SK-N-SH (cell line): ENCODE data around the gene GRID2IP. TPM values are rescaled to one million over a fixed set of nuclear protein-coding genes. Genes with fewer than 3 reads are reported as not detected.

Source experiments
- CTCF ChIA-PET: fragments of 300-600, 350-600 bp; formaldehyde crosslinking; extraction: SDS; loops from one replicate; lab custom pipeline; 2021; lab: Yijun Ruan, JAX
- POLR2A ChIA-PET: fragments of 350-600 bp; sonication (Branson Sonifier 250); formaldehyde crosslinking; extraction: SDS; loops from one replicate; lab custom pipeline; 2020; ENCODE audit warnings: antibody characterized with exemption, inconsistent platforms; lab: Yijun Ruan, JAX
- DNase-seq: peaks from one replicate; pipeline ENCODE4 v3.0.0; 2012
- H2AFZ ChIP-seq: fragments of 200-600 bp; sonication (generic); 2 replicates; pipeline ENCODE4 v1.8.1; 2016; ENCODE audit warnings: antibody characterized with exemption, mild to moderate bottlenecking, low read depth
- H3F3A ChIP-seq: fragments of 200-600 bp; sonication (generic); replicated peaks from 2 replicates; pipeline ENCODE3; 2016; ENCODE audit warnings: antibody characterized with exemption, mild to moderate bottlenecking; ENCODE audit not compliant: insufficient read depth
- H3K27ac ChIP-seq, 2 experiments: fragments of 200-500 bp in 1 of 2; fragments of 200-600 bp in 1 of 2; sonication (Bioruptor generic) in 1 of 2; sonication (generic), shearing (Covaris generic) in 1 of 2; 2 replicates each; pipeline versions ENCODE4 v1.5.1 to v1.6.1; 2014 to 2016; ENCODE audit warnings: low read depth in 2 of 2, inconsistent platforms in 1 of 2, low read length in 1 of 2, mild to moderate bottlenecking in 1 of 2, mixed read lengths in 1 of 2
- H3K27me3 ChIP-seq: fragments of 200-600 bp; sonication (generic), shearing (Covaris generic); 2 replicates; pipeline ENCODE4 v1.6.1; 2016; ENCODE audit warnings: mixed run types; ENCODE audit not compliant: insufficient read depth
- H3K36me3 ChIP-seq, 2 experiments: fragments of 200-500 bp in 1 of 2; fragments of 200-600 bp in 1 of 2; sonication (Bioruptor generic) in 1 of 2; sonication (generic) in 1 of 2; replicated peaks in 1 of 2; 2 replicates each; pipeline versions ENCODE3 to v1.5.1; 2014 to 2016; ENCODE audit warnings: low read length in 1 of 2, mild to moderate bottlenecking in 1 of 2; ENCODE audit not compliant: insufficient read depth in 2 of 2, control insufficient read depth in 1 of 2
- H3K4me1 ChIP-seq, 2 experiments: fragments of 200-500 bp in 1 of 2; fragments of 200-600 bp in 1 of 2; sonication (Bioruptor generic) in 1 of 2; sonication (generic), shearing (Covaris generic) in 1 of 2; 2 replicates each; pipeline versions ENCODE4 v1.5.1 to v1.6.1; 2014 to 2016; ENCODE audit warnings: low read depth in 1 of 2, low read length in 1 of 2, mixed run types in 1 of 2; ENCODE audit not compliant: insufficient read depth in 2 of 2, control insufficient read depth in 1 of 2
- H3K4me2 ChIP-seq: fragments of 200-600 bp; sonication (generic), shearing (Covaris generic); 2 replicates; pipeline ENCODE4 v1.6.1; 2017; ENCODE audit warnings: mixed run types
- H3K4me3 ChIP-seq, 2 experiments: fragments of 200-500 bp in 1 of 2; fragments of 200-600 bp in 1 of 2; sonication (Bioruptor generic) in 1 of 2; sonication (generic), shearing (Covaris generic) in 1 of 2; 2 replicates each; pipeline versions ENCODE4 v1.5.1 to v1.8.1; 2014 to 2016; ENCODE audit warnings: low read depth in 2 of 2, inconsistent platforms in 1 of 2, low read length in 1 of 2, mild to moderate bottlenecking in 1 of 2, mixed read lengths in 1 of 2, moderate library complexity in 1 of 2
- H3K79me2 ChIP-seq: fragments of 200-600 bp; sonication (generic); 2 replicates; pipeline ENCODE4 v1.8.1; 2017; ENCODE audit warnings: mild to moderate bottlenecking; ENCODE audit not compliant: insufficient read depth
- H3K9ac ChIP-seq: fragments of 200-600 bp; sonication (generic); 2 replicates; pipeline ENCODE4 v1.6.1; 2017; ENCODE audit warnings: mixed run types
- H3K9me2 ChIP-seq: fragments of 200-600 bp; sonication (generic); 2 replicates; pipeline ENCODE4 v1.6.1; 2017; ENCODE audit warnings: mixed run types
- H3K9me3 ChIP-seq: fragments of 200-600 bp; sonication (generic); 2 replicates; pipeline ENCODE4 v1.6.1; 2017; ENCODE audit warnings: mixed run types, mild to moderate bottlenecking, moderate library complexity
- H4K20me1 ChIP-seq: fragments of 200-600 bp; sonication (generic); 2 replicates; pipeline ENCODE4 v1.6.1; 2017; ENCODE audit warnings: mild to moderate bottlenecking, mixed run types; ENCODE audit not compliant: insufficient read depth
- CTCF ChIP-seq: fragments of 200-600 bp; sonication (generic); IDR thresholded peaks from 2 replicates; pipeline ENCODE4 v1.6.1; 2017; ENCODE audit warnings: antibody characterized with exemption, mild to moderate bottlenecking, moderate library complexity
- FOSL2 ChIP-seq: IDR thresholded peaks from 2 replicates; pipeline ENCODE4 v1.4.0; 2012; ENCODE audit warnings: low read depth, mild to moderate bottlenecking, moderate library complexity, borderline replicate concordance
- POLR2AphosphoS5 ChIP-seq: IDR thresholded peaks from 2 replicates; pipeline ENCODE4 v1.6.1; 2012; ENCODE audit warnings: low read depth, low read length
- RAD21 ChIP-seq: IDR thresholded peaks from 2 replicates; pipeline ENCODE4 v1.6.1; 2012; ENCODE audit warnings: mild to moderate bottlenecking, low read length
- RCOR1 ChIP-seq: fragments of 150-350 bp; IDR thresholded peaks from 2 replicates; pipeline ENCODE4 v1.6.1; 2017; ENCODE audit warnings: antibody characterized with exemption, low read length
- REST ChIP-seq: IDR thresholded peaks from 2 replicates; pipeline ENCODE4 v1.6.1; 2012; ENCODE audit warnings: mild to moderate bottlenecking, low read depth, low read length, moderate library complexity
- SIN3A ChIP-seq: IDR thresholded peaks from 2 replicates; pipeline ENCODE4 v1.6.1; 2012; ENCODE audit warnings: low read depth, mild to moderate bottlenecking, low read length, moderate library complexity, borderline replicate concordance
- SMC3 ChIP-seq: IDR thresholded peaks from 2 replicates; pipeline ENCODE4 v1.6.1; 2012; ENCODE audit warnings: low read depth, low read length, improper control_type of control experiment
- TCF12 ChIP-seq: IDR thresholded peaks from 2 replicates; pipeline ENCODE4 v1.4.0; 2012
- USF1 ChIP-seq: IDR thresholded peaks from 2 replicates; pipeline ENCODE4 v1.4.0; 2012; ENCODE audit warnings: low read depth, borderline replicate concordance
- ZBTB33 ChIP-seq: IDR thresholded peaks from 2 replicates; pipeline ENCODE4 v1.4.0; 2012; ENCODE audit warnings: low read depth, borderline replicate concordance
- WGBS: methylation state at CpG from one replicate; pipeline ENCODE4 v1.1.6; 2017; ENCODE audit warnings: low lambda C conversion rate; 5-methylcytosine and 5-hydroxymethylcytosine counted together
- polyA plus RNA-seq, 3 experiments: library from polyadenylated mRNA; depleted of rRNA; stranded (reverse); fragments of >200 nt; gene quantifications; 2 replicates each; pipeline ENCODE4 v1.2.3, GENCODE V29; 2012

The GRID2IP gene
- polyA plus RNA-seq, 1 of the 3 experiments (the other 2 are of a cell fraction) = 0.03 TPM

GRCh38 chr7:6478186-6478585 is 73.1 kb downstream of the GRID2IP start:
- 99% methylated on average over 7 of the region's 7 CpGs for WGBS
- DNase-seq = no peak
- H3K4me1 ChIP-seq = peaks cover 2 to 15% of the 10 kb centered on the region in 2 experiments
- no peak overlapping the region for H3K9ac ChIP-seq
- POLR2A ChIA-PET = no interaction called here
- 0 out of 2 replicates have a peak overlapping the region, but pooled peaks have one; percentile 8 for H3K4me2 ChIP-seq
- peaks cover 4% of the 10 kb centered on the region for H3F3A ChIP-seq
- no peak overlapping the region for H2AFZ ChIP-seq
- no peaks in the 10 kb centered on the region for H3K9me3 ChIP-seq
- no peak overlapping the region for H3K4me3 ChIP-seq
- no peaks in the 10 kb centered on the region for H3K9me2 ChIP-seq
- CTCF ChIA-PET = no interaction called here
- H3K27me3 ChIP-seq = no peaks in the 10 kb centered on the region
- no peak for TF ChIP-seq RCOR1
- no peak for TF ChIP-seq CTCF
- no peak for TF ChIP-seq TCF12
- TF ChIP-seq USF1 = no peak
- TF ChIP-seq SIN3A = no peak
- no peak for TF ChIP-seq RAD21
- no peak for TF ChIP-seq ZBTB33
- no peak for TF ChIP-seq POLR2AphosphoS5
- no peak for TF ChIP-seq SMC3
- TF ChIP-seq REST = no peak
- no peak for TF ChIP-seq FOSL2
- H4K20me1 ChIP-seq = peaks cover 100% of the 10 kb centered on the region
- peaks cover 100% of the 10 kb centered on the region for H3K79me2 ChIP-seq
- H3K36me3 ChIP-seq = peaks cover 30 to 74% of the 10 kb centered on the region in 2 experiments
- no peak overlapping the region for H3K27ac ChIP-seq
